ENCODE measurements around the gene SLC5A3.

SLC5A3 gene

GRCh38 chr21:34073032-34073748 is at the start of gene SLC5A3, which contains the start of gene MRPS6:
Gene SLC5A3, plus strand, starts transcription at chr21:34073578. Its CDS starts 21,621 bp downstream, at chr21:34095199.
Gene MRPS6, plus strand, starts transcription at chr21:34073578. Its CDS starts 123 bp downstream, at chr21:34073701.
- peak; percentile 53 to 70 for DNase-seq (ENCODE audit: low read depth in 1 of 2, low spot score in 1 of 2)

- no peak for DNase-seq (ENCODE audit: low read depth in 1 of 2, low spot score in 1 of 2)
Observed at GRCh38 chr21:34023691-34024373, 49.5 kb upstream of the SLC5A3 start.

- DNase-seq (ENCODE audit: low read depth in 1 of 2, low spot score in 1 of 2), result no peak
Observed at GRCh38 chr21:34024374-34024693, 49.0 kb upstream of the SLC5A3 start.

- no peak for DNase-seq (ENCODE audit: low read depth in 1 of 2, low spot score in 1 of 2)
Observed at GRCh38 chr21:34027721-34028461, 45.5 kb upstream of the SLC5A3 start.

GRCh38 chr21:34029743-34030528 is 43.4 kb upstream of the SLC5A3 start:
- DNase-seq (ENCODE audit: low read depth in 1 of 2, low spot score in 1 of 2), result peak in 1 of 2 donors; percentile 34

GRCh38 chr21:34031835-34032370 is 41.5 kb upstream of the SLC5A3 start:
- no peak for DNase-seq (ENCODE audit: low read depth in 1 of 2, low spot score in 1 of 2)

GRCh38 chr21:34034369-34035014 is 38.9 kb upstream of the SLC5A3 start:
- no peak for DNase-seq (ENCODE audit: low read depth in 1 of 2, low spot score in 1 of 2)

GRCh38 chr21:34035619-34036354 is 37.6 kb upstream of the SLC5A3 start:
- no peak for DNase-seq (ENCODE audit: low read depth in 1 of 2, low spot score in 1 of 2)

GRCh38 chr21:34037009-34037795 is 36.2 kb upstream of the SLC5A3 start:
- DNase-seq (ENCODE audit: low read depth in 1 of 2, low spot score in 1 of 2), result no peak

- DNase-seq (ENCODE audit: low read depth in 1 of 2, low spot score in 1 of 2), result no peak
Observed at GRCh38 chr21:34039678-34040382, 33.5 kb upstream of the SLC5A3 start.

DNA sequence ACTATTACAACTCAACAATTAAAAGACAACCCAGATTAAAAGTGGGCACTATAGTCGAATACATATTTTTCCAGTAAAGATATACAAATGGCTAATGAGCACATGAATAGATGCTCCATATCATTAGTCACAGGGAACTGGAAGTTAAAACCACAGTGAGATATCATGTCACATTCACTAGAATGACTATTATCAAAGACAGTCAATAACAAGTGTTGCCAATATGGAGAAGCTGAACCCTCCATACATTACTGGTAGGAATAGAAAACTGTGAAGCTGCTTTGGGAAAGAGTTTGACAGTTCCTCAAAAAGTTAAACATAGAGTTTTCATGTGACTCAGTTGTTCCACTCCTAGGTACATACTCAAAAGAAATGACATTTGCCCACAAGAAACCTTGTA is 30.6 kb upstream of the SLC5A3 start:
- DNase-seq (ENCODE audit: low read depth in 1 of 2, low spot score in 1 of 2), result no peak

DNA sequence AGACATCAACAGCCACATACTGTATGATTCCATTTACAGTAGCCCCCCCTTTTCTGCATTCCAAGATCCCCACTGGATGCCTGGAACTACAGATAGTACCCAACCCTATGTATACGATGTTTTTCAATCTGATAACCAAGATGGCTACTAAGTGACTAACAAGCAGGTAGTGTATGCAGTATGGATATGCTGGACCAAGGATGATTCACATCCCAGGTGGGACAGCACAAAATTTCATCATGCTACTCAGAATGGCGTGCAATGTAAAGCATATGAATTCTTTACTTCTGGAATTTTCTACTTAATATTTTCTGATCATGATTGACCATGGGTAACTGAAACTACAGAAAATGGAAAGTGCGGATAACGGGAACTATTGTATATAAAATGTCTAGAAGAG is 30.0 kb upstream of the SLC5A3 start:
- no peak for DNase-seq (ENCODE audit: low read depth in 1 of 2, low spot score in 1 of 2)

GRCh38 chr21:34046917-34047316 is 26.5 kb upstream of the SLC5A3 start:
- no peak for DNase-seq (ENCODE audit: low read depth in 1 of 2, low spot score in 1 of 2)

- DNase-seq (ENCODE audit: low read depth in 1 of 2, low spot score in 1 of 2), result no peak
Observed at GRCh38 chr21:34047835-34048234, 25.5 kb upstream of the SLC5A3 start.

- DNase-seq (ENCODE audit: low read depth in 1 of 2, low spot score in 1 of 2), result no peak
Observed at GRCh38 chr21:34052171-34052570, 21.2 kb upstream of the SLC5A3 start.

DNA sequence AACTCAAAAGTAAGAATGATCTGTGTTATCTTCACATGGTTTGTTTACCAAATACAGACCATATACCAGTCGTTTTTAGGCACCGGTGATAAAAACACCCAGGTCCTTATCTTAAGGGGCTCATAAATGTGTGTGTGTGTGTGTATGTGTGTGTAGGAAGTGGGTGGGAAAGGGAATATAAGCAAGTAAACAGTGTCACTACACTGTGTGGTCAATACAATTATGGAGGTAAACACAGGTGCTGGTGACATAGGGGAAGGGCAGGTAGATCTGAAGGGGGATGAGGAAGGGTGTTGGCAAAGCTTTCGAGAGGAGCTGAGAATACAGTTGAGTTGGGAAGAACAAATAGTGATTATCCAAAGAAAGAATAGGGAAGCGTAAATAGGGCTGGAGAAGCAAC is 19.1 kb upstream of the SLC5A3 start:
- DNase-seq (ENCODE audit: low read depth in 1 of 2, low spot score in 1 of 2), result no peak

GRCh38 chr21:34055615-34056014 is 17.8 kb upstream of the SLC5A3 start:
- DNase-seq (ENCODE audit: low read depth in 1 of 2, low spot score in 1 of 2), result no peak

DNA sequence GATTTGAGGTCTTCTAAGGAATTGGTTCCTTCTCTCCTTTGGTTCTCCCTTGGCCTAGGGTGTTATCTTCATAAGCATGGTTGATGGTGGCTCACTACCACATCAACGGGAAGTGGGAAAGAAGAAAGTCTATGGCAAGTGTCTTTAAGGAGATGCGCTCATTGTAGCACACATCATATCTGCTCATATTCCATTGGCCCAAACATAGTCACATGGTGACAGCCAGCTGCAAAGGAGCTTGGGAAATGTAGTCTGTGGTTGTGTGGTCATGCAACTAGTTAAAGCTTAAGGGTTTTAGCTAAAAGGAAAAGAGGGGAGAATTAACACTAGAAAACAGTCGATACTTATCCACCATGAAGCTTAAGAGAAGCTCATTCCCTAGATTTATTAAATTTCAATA is 11.4 kb upstream of the SLC5A3 start:
- no peak for DNase-seq (ENCODE audit: low read depth in 1 of 2, low spot score in 1 of 2)

Measured in activated CD4-positive, alpha-beta T cell treated with anti-CD3 and anti-CD28 coated beads, Interleukin-2, amount 50 U/mL, for 24 hours (primary cell).